K562 (cell line): ENCODE results near the gene PHYHIPL. TPM values are rescaled to one million over a fixed set of nuclear protein-coding genes. Genes with fewer than 3 reads are reported as not detected.

Source experiments
- ATAC-seq: fragments of 200-7000 bp; cut with Tn5 transposase; 3 replicates; pipeline ENCODE4 v1.9.1; 2020; ENCODE audit warnings: moderate library complexity
- BruUV-seq: library from RNA; stranded (reverse); fragments of 400-500 nt; replicated peaks from 2 replicates; lab custom pipeline; 2021; lab: Mats Ljungman, UMichigan
- CTCF ChIA-PET: fragments of 300-600 bp; formaldehyde crosslinking; extraction: SDS; loops from one replicate; lab custom pipeline; 2021; ENCODE audit warnings: low intra/inter-chr PET ratio; lab: Yijun Ruan, JAX
- POLR2A ChIA-PET: fragments of 300-600, 350-650 bp; sonication (Branson Sonifier 250); formaldehyde crosslinking; extraction: SDS; loops from one replicate; lab custom pipeline; 2021; ENCODE audit warnings: antibody characterized with exemption, inconsistent platforms; lab: Yijun Ruan, JAX
- DNase-seq, 4 experiments: peaks; one replicate each; pipeline versions ENCODE4 v3.0.0 to v3.0.0-alpha.2; 2011 to 2018; ENCODE audit warnings: low spot score in 3 of 4, mixed read lengths in 3 of 4; ENCODE audit errors: extremely low read depth in 1 of 4
- FAIRE-seq: peaks from 2 replicates; lab custom pipeline; 2011; peaks lifted over from hg19 to GRCh38; lab: Jason Lieb, UNC
- H2AFZ ChIP-seq: 2 replicates; pipeline ENCODE4 v1.6.0; 2011; ENCODE audit warnings: low read depth, low read length, control low read depth, inconsistent platforms
- H3K27ac ChIP-seq: fragments of 200-600 bp; 3 replicates; pipeline ENCODE4 v1.8.0; 2011; ENCODE audit warnings: low read depth, mild to moderate bottlenecking, control low read depth, inconsistent platforms, low read length, moderate library complexity, mixed read lengths; ENCODE audit errors: extremely low read depth
- H3K27me3 ChIP-seq, 2 experiments: fragments of 300-600 bp in 1 of 2; 2 replicates in 1 of 2; 3 replicates in 1 of 2; pipeline versions ENCODE4 v1.6.0 to v1.8.0; 2011; ENCODE audit warnings: inconsistent platforms in 2 of 2, low read length in 2 of 2, mild to moderate bottlenecking in 1 of 2, mixed read lengths in 1 of 2, moderate library complexity in 1 of 2; ENCODE audit not compliant: control insufficient read depth in 2 of 2, insufficient read depth in 2 of 2
- H3K36me3 ChIP-seq: fragments of 300-600 bp; 3 replicates; pipeline ENCODE4 v1.8.0; 2011; ENCODE audit warnings: mild to moderate bottlenecking, low read length, inconsistent platforms; ENCODE audit not compliant: control insufficient read depth, insufficient read depth
- H3K4me1 ChIP-seq, 2 experiments: fragments of 200-600 bp in 1 of 2; replicated peaks in 1 of 2; 2 replicates in 1 of 2; 3 replicates in 1 of 2; pipeline versions ENCODE4 v1.5.1 to v1.8.0; 2011; ENCODE audit warnings: inconsistent platforms in 2 of 2, low read length in 2 of 2, mild to moderate bottlenecking in 1 of 2, mixed read lengths in 1 of 2, moderate library complexity in 1 of 2; ENCODE audit not compliant: control insufficient read depth in 2 of 2, insufficient read depth in 2 of 2
- H3K4me2 ChIP-seq: 2 replicates; pipeline ENCODE4 v1.6.1; 2011; ENCODE audit warnings: low read length, control low read depth, inconsistent platforms, mixed read lengths; ENCODE audit not compliant: insufficient read depth
- H3K4me3 ChIP-seq: fragments of 200-600 bp; sonication (generic), shearing (Covaris generic); 2 replicates; pipeline ENCODE4 v1.5.1; 2016; ENCODE audit warnings: control low read depth, inconsistent platforms
- H3K79me2 ChIP-seq: fragments of 200-600 bp; 3 replicates; pipeline ENCODE4 v1.8.0; 2011; ENCODE audit warnings: low read length, inconsistent platforms; ENCODE audit not compliant: control insufficient read depth, insufficient read depth
- H3K9ac ChIP-seq, 2 experiments: 2 replicates each; pipeline versions ENCODE4 v1.6.0 to v1.6.1; 2011; ENCODE audit warnings: low read depth in 2 of 2, low read length in 2 of 2, control low read depth in 1 of 2, inconsistent platforms in 1 of 2, mild to moderate bottlenecking in 1 of 2, mixed read lengths in 1 of 2; ENCODE audit not compliant: insufficient read depth in 1 of 2
- H3K9me1 ChIP-seq: one replicate; pipeline ENCODE4 v1.6.0; 2011; ENCODE audit warnings: inconsistent platforms, mild to moderate bottlenecking, low read length, moderate library complexity; ENCODE audit not compliant: control insufficient read depth, insufficient read depth
- H3K9me3 ChIP-seq: replicated peaks from 2 replicates; pipeline ENCODE4 v1.5.1; 2011; ENCODE audit warnings: low read depth, low read length, inconsistent platforms; ENCODE audit not compliant: control insufficient read depth, insufficient read depth
- H4K20me1 ChIP-seq: replicated peaks from 2 replicates; pipeline ENCODE4 v1.6.1; 2011; ENCODE audit warnings: low read length, inconsistent platforms, mixed read lengths; ENCODE audit not compliant: control insufficient read depth, insufficient read depth
- BCL6 ChIP-seq: fragments of 250-450 bp; sonication (Bioruptor Pico); IDR thresholded peaks from 2 replicates; pipeline ENCODE4 v1.4.0; 2020
- BRD9 ChIP-seq: fragments of 450-650 bp; IDR thresholded peaks from 2 replicates; pipeline ENCODE4 v1.6.1; 2018; ENCODE audit warnings: low read depth; ENCODE audit not compliant: partially characterized antibody
- CHD4 ChIP-seq: fragments of 200-600 bp; sonication (generic); IDR thresholded peaks from 3 replicates; pipeline ENCODE4 v1.6.1; 2012; ENCODE audit warnings: low read depth, mild to moderate bottlenecking, mixed read lengths, low read length, inconsistent platforms; ENCODE audit not compliant: insufficient read depth, insufficient replicate concordance, poor library complexity, severe bottlenecking
- EHMT2 ChIP-seq: fragments of 450-650 bp; IDR thresholded peaks from 2 replicates; pipeline ENCODE4 v1.6.1; 2018; ENCODE audit warnings: antibody characterized with exemption
- HMGN3 ChIP-seq: IDR thresholded peaks from 2 replicates; pipeline ENCODE4 v1.6.1; 2011; ENCODE audit warnings: borderline replicate concordance, low read depth, mild to moderate bottlenecking, mixed read lengths, low read length; ENCODE audit not compliant: insufficient read length; ENCODE audit errors: extremely low read depth
- NRF1 ChIP-seq, 2 experiments: fragments of 450-650 bp; IDR thresholded peaks in 1 of 2; conservative IDR thresholded peaks in 1 of 2; 2 replicates each; pipeline ENCODE4 v1.6.1; 2014; ENCODE audit warnings: mild to moderate bottlenecking in 2 of 2
- SIRT6 ChIP-seq: IDR thresholded peaks from one replicate; pipeline ENCODE4 v1.6.1; 2012; ENCODE audit warnings: low read depth, mild to moderate bottlenecking, control low read depth, inconsistent platforms, low read length, moderate library complexity
- STAG1 ChIP-seq: sonication (generic); formaldehyde crosslinking; IDR thresholded peaks from 2 replicates; pipeline ENCODE4 v1.5.0; 2020; ENCODE audit warnings: missing genetic modification reagents, borderline replicate concordance
- TAF1 ChIP-seq: IDR thresholded peaks from 2 replicates; pipeline ENCODE4 v1.6.1; 2011; ENCODE audit warnings: mild to moderate bottlenecking, low read length, moderate library complexity; ENCODE audit not compliant: insufficient read depth, control insufficient read depth, severe bottlenecking; ENCODE audit errors: extremely low read depth
- UBTF ChIP-seq, 2 experiments: IDR thresholded peaks; 2 replicates each; pipeline ENCODE4 v1.6.1; 2012; ENCODE audit warnings: improper control_type of control experiment in 2 of 2, low read depth in 2 of 2, low read length in 2 of 2, borderline replicate concordance in 1 of 2
- ZBED1 ChIP-seq: IDR thresholded peaks from 2 replicates; pipeline ENCODE4 v1.6.1; 2014
- ZBTB17 ChIP-seq: fragments of 450-650 bp; formaldehyde crosslinking; IDR thresholded peaks from 2 replicates; pipeline ENCODE4 v1.4.0; 2020; ENCODE audit warnings: mild to moderate bottlenecking
- ZNF24 ChIP-seq: fragments of 450-650 bp; IDR thresholded peaks from 2 replicates; pipeline ENCODE4 v1.6.1; 2016
- ZNF3 ChIP-seq: fragments of 250-450 bp; sonication (Bioruptor Pico); IDR thresholded peaks from 2 replicates; pipeline ENCODE4 v1.5.0; 2021; ENCODE audit warnings: mild to moderate bottlenecking, moderate library complexity
- ZNF584 ChIP-seq: fragments of 200-800 bp; sonication (Bioruptor generic); IDR thresholded peaks from 2 replicates; pipeline ENCODE4 v1.6.1; 2016; ENCODE audit warnings: low read depth, mild to moderate bottlenecking, missing genetic modification characterization, missing compliant biosample characterization
- ZNF707 ChIP-seq: fragments of 250-450 bp; sonication (Bioruptor Pico); conservative IDR thresholded peaks from 2 replicates; pipeline ENCODE4 v1.8.0; 2022; ENCODE audit warnings: inconsistent platforms, mild to moderate bottlenecking, moderate library complexity
- ZNF780A ChIP-seq: fragments of 250-450 bp; sonication (Bioruptor Pico); IDR thresholded peaks from 2 replicates; pipeline ENCODE4 v1.5.0; 2021; ENCODE audit warnings: mild to moderate bottlenecking
- ZSCAN32 ChIP-seq: fragments of 450-650 bp; formaldehyde crosslinking; IDR thresholded peaks from 2 replicates; pipeline ENCODE4 v1.4.0; 2020; ENCODE audit warnings: mild to moderate bottlenecking, moderate library complexity
- WGBS: fragments of 100-300 bp; shearing (Covaris generic); methylation state at CpG from one replicate; pipeline ENCODE4 v1.1.6; 2016; ENCODE audit warnings: low coverage, mixed read lengths; ENCODE audit not compliant: insufficient coverage; ENCODE audit errors: missing lambda C conversion rate; 5-methylcytosine and 5-hydroxymethylcytosine counted together
- in situ Hi-C: fragments of 300-500 bp; cut with MboI; formaldehyde crosslinking; loops from 4 replicates; pipeline ENCODE4 v1.15.0; 2018; ENCODE audit warnings: inconsistent platforms, mixed read lengths
- intact Hi-C: fragments of 100-400 bp; cut with micrococcal nuclease; formaldehyde crosslinking; loops from 2 replicates; pipeline ENCODE4 v1.14.2; 2022
- polyA plus RNA-seq, 8 experiments: library from polyadenylated mRNA; depleted of rRNA in 4 of 8; stranded (reverse) in 5 of 8; unstranded in 3 of 8; fragments of >200 nt; fragmentation: Nextera tagmentation in 2 of 8; fragmentation: Illumina TruSeq in 1 of 8; extraction: Ambion mirVana in 2 of 8; extraction: Trizol in 1 of 8; gene quantifications; 2 replicates each; pipeline versions ENCODE4 v1.2.1 to v1.2.3, GENCODE V29; 2011 to 2014; ENCODE audit warnings: inconsistent platforms in 1 of 8, missing spikeins in 1 of 8
- total RNA-seq, 7 experiments: library from RNA; depleted of rRNA in 6 of 7; stranded (reverse); fragments of >200 nt in 6 of 7; fragmentation: Illumina TruSeq in 2 of 7; extraction: Trizol in 2 of 7; gene quantifications; 2 replicates each; pipeline versions ENCODE4 v1.2.1 to v1.2.3, GENCODE V29; 2011 to 2021; ENCODE audit warnings: low replicate concordance in 1 of 7
- TF ChIP-seq, protein P1 (sequence below): fragments of 450-650 bp; IDR thresholded peaks from 2 replicates; pipeline ENCODE4 v1.6.1; 2017; ENCODE audit warnings: antibody characterized with exemption, mild to moderate bottlenecking

PHYHIPL gene
- total and polyA plus RNA-seq, 9 of the 15 experiments (the other 6 are each of a cell fraction or from before 2014, with no cell fraction given) = not detected

- FAIRE-seq (no peak), DNase-seq (no peak), ATAC-seq (no peak)
- Histone ChIP-seq H3K27me3 (no peaks in the 10 kb centered on the region), H3K36me3 (no peaks in the 10 kb centered on the region), H3K79me2 (no peaks in the 10 kb centered on the region), H3K27ac (no peak overlapping the region), H3K4me2 (no peak overlapping the region), H3K9me1 (no peaks in the 10 kb centered on the region), H3K9ac (no peak overlapping the region), H4K20me1 (no peaks in the 10 kb centered on the region), H3K9me3 (no peaks in the 10 kb centered on the region), H2AFZ (no peak overlapping the region), H3K4me1 (no peaks in the 10 kb centered on the region), H3K4me3 (no peak overlapping the region)
- ChIA-PET CTCF (no interaction called here), POLR2A (no interaction called here)
- BruUV-seq = no TSS peak
- WGBS = 0% methylated on average over 2 of the region's 2 CpGs
- intact Hi-C loops (no loop called here), in situ Hi-C loops (no loop called here)
- TF ChIP-seq BRD9 (no peak), HMGN3 (no peak), CHD4 (no peak), ZBED1 (no peak), SIRT6 (no peak), ZSCAN32 (no peak), UBTF (IDR thresholded peaks at IDR 0.05; ENCODE audit: borderline replicate concordance in 1 of 2, low read depth in 2 of 2, low read length in 2 of 2) (no peak), ZNF24 (no peak), ZBTB17 (CRISPR knock-in tag) (no peak), STAG1 (no peak), BCL6 (no peak), NRF1 (conservative IDR thresholded peaks at IDR 0.05 in 1 of 2, IDR thresholded peaks at IDR 0.05 in 1 of 2) (no peak), TAF1 (no peak), ZNF584 (no peak), EHMT2 (no peak), ZNF780A (CRISPR knock-in tag) (no peak), ZNF707 (CRISPR knock-in tag) (no peak), ZNF3 (CRISPR knock-in tag) (no peak)
- TF ChIP-seq, protein P1, sequence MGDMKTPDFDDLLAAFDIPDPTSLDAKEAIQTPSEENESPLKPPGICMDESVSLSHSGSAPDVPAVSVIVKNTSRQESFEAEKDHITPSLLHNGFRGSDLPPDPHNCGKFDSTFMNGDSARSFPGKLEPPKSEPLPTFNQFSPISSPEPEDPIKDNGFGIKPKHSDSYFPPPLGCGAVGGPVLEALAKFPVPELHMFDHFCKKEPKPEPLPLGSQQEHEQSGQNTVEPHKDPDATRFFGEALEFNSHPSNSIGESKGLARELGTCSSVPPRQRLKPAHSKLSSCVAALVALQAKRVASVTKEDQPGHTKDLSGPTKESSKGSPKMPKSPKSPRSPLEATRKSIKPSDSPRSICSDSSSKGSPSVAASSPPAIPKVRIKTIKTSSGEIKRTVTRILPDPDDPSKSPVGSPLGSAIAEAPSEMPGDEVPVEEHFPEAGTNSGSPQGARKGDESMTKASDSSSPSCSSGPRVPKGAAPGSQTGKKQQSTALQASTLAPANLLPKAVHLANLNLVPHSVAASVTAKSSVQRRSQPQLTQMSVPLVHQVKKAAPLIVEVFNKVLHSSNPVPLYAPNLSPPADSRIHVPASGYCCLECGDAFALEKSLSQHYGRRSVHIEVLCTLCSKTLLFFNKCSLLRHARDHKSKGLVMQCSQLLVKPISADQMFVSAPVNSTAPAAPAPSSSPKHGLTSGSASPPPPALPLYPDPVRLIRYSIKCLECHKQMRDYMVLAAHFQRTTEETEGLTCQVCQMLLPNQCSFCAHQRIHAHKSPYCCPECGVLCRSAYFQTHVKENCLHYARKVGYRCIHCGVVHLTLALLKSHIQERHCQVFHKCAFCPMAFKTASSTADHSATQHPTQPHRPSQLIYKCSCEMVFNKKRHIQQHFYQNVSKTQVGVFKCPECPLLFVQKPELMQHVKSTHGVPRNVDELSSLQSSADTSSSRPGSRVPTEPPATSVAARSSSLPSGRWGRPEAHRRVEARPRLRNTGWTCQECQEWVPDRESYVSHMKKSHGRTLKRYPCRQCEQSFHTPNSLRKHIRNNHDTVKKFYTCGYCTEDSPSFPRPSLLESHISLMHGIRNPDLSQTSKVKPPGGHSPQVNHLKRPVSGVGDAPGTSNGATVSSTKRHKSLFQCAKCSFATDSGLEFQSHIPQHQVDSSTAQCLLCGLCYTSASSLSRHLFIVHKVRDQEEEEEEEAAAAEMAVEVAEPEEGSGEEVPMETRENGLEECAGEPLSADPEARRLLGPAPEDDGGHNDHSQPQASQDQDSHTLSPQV = no peak
Observed at GRCh38 chr10:59155556-59155955, 20.9 kb upstream of the PHYHIPL start.
